T-cell (primary cell): ENCODE results near the gene PSORS1C1. TPM values are rescaled to one million over a fixed set of nuclear protein-coding genes. Genes with fewer than 3 reads are reported as not detected.

Experiments
- ATAC-seq, 4 experiments: fragments of 200-7000 bp in 3 of 4; fragments of 150-1000 bp in 1 of 4; cut with Tn5 transposase; replicated peaks in 1 of 4; 1 replicate in 3 of 4; 2 replicates in 1 of 4; pipeline ENCODE4 v1.10.0; 2021; ENCODE audit warnings: moderate library complexity in 3 of 4, mild to moderate bottlenecking in 2 of 4, moderate number of reproducible peaks in 1 of 4
- CTCF ChIA-PET, 2 donors: fragments of 300-600 bp; sonication (Branson Sonifier 250); formaldehyde crosslinking; loops; one replicate each; lab custom pipeline; 2022; ENCODE audit warnings: antibody characterized with exemption in 2 of 2; lab: Charles Lee
- POLR2A ChIA-PET, 2 donors: fragments of 300-600 bp; sonication (Branson Sonifier 250); formaldehyde crosslinking; loops; one replicate each; lab custom pipeline; 2022; ENCODE audit warnings: antibody characterized with exemption in 2 of 2; lab: Charles Lee
- DNase-seq, 35 experiments: peaks; one replicate each; pipeline versions ENCODE4 v3.0.0 to v3.0.0-alpha.2; 2013 to 2023
- H3K27ac ChIP-seq: one replicate; pipeline ENCODE4 v1.5.1; 2013; ENCODE audit warnings: low read length
- H3K27me3 ChIP-seq, 2 experiments: replicated peaks in 1 of 2; 1 replicate in 1 of 2; 2 replicates in 1 of 2; pipeline versions ENCODE4 v1.6.1 to v1.7.0; 2013; ENCODE audit warnings: low read length in 1 of 2, mixed read lengths in 1 of 2; ENCODE audit not compliant: control insufficient read depth in 2 of 2, insufficient read depth in 2 of 2; ENCODE audit errors: extremely low read depth in 1 of 2
- H3K36me3 ChIP-seq, 2 donors: 1 replicate in 1 of 2; 2 replicates in 1 of 2; pipeline versions ENCODE4 v1.6.1 to v1.7.0; 2013; ENCODE audit warnings: low read length in 1 of 2; ENCODE audit not compliant: control insufficient read depth in 2 of 2, insufficient read depth in 1 of 2; ENCODE audit errors: extremely low read depth in 1 of 2
- H3K4me1 ChIP-seq, 2 experiments: 1 replicate in 1 of 2; 2 replicates in 1 of 2; pipeline versions ENCODE4 v1.6.1 to v1.7.0; 2013; ENCODE audit warnings: low read length in 2 of 2, mixed read lengths in 1 of 2; ENCODE audit not compliant: insufficient read depth in 2 of 2, control insufficient read depth in 1 of 2; ENCODE audit errors: extremely low read depth in 1 of 2
- H3K4me3 ChIP-seq, 2 donors: 1 replicate in 1 of 2; 2 replicates in 1 of 2; pipeline versions ENCODE4 v1.5.1 to v1.7.0; 2013; ENCODE audit warnings: mild to moderate bottlenecking in 2 of 2, low read length in 1 of 2, moderate library complexity in 1 of 2; ENCODE audit not compliant: control insufficient read depth in 1 of 2; ENCODE audit errors: extremely low read depth in 1 of 2
- H3K9me3 ChIP-seq: 2 replicates; pipeline ENCODE4 v1.7.0; 2013
- H3K27ac Mint-ChIP-seq, 2 donors: one replicate each; pipeline ENCODE4 v1.8.0; 2020 to 2021; ENCODE audit warnings: mild to moderate bottlenecking in 2 of 2, mixed read lengths in 2 of 2
- H3K27me3 Mint-ChIP-seq, 2 donors: one replicate each; pipeline ENCODE4 v1.8.0; 2021 to 2022; ENCODE audit warnings: mixed read lengths in 2 of 2
- H3K36me3 Mint-ChIP-seq: one replicate; pipeline ENCODE4 v1.8.0; 2021; ENCODE audit warnings: mixed read lengths
- H3K4me1 Mint-ChIP-seq, 3 donors: one replicate each; pipeline ENCODE4 v1.8.0; 2020 to 2022; ENCODE audit warnings: mixed read lengths in 3 of 3, mild to moderate bottlenecking in 1 of 3
- H3K4me3 Mint-ChIP-seq, 3 donors: one replicate each; pipeline ENCODE4 v1.8.0; 2020 to 2022; ENCODE audit warnings: mild to moderate bottlenecking in 3 of 3, mixed read lengths in 3 of 3, moderate library complexity in 3 of 3
- H3K9me3 Mint-ChIP-seq, 3 donors: one replicate each; pipeline ENCODE4 v1.8.0; 2020 to 2022; ENCODE audit warnings: mixed read lengths in 3 of 3
- WGBS: methylation state at CpG from one replicate; pipeline ENCODE4 v1.1.5; 2013; ENCODE audit warnings: missing lambda C conversion rate; ENCODE audit not compliant: insufficient coverage; 5-methylcytosine and 5-hydroxymethylcytosine counted together
- total RNA-seq, 35 experiments: library from RNA in 6 of 35; stranded (reverse) in 6 of 35; fragments of 120-200 nt in 1 of 35; gene quantifications; one replicate each; pipeline versions ENCODE4 v1.2.1 to v1.2.4 and lab custom pipeline; 2013 to 2026

PSORS1C1 gene
- total RNA-seq, 5 donors from 2014 or later (not counting 1 experiment from before 2014, with no cell fraction given), result not detected

- no peaks in the 10 kb centered on the region for H3K36me3 ChIP-seq
- Mint-ChIP-seq H3K4me1 (no peaks in the 10 kb centered on the region), H3K36me3 (no peaks in the 10 kb centered on the region), H3K27me3 (peaks cover 0 to 11% of the 10 kb centered on the region in 2 donors), H3K9me3 (no peaks in the 10 kb centered on the region), H3K4me3 (no peak overlapping the region), H3K27ac (no peak overlapping the region)
- no peaks in the 10 kb centered on the region for H3K4me1 ChIP-seq
- no peaks in the 10 kb centered on the region for H3K9me3 ChIP-seq
- WGBS, result 80% methylated on average over 7 of the region's 12 CpGs
- ATAC-seq, result no peak
- CTCF ChIA-PET, result interaction anchor here in 1 of 2 donors (0.5 kb wide), 1 partner anchor 16 kb away, joined by 3 read pairs; no protein-coding TSS in a partner anchor
- H3K27me3 ChIP-seq, result peaks cover 0 to 32% of the 10 kb centered on the region in 2 experiments
- no peak overlapping the region for H3K4me3 ChIP-seq
- DNase-seq, result no peak
- POLR2A ChIA-PET, result no interaction called here
- H3K27ac ChIP-seq, result no peak overlapping the region
These were observed 6.7 kb downstream of the PSORS1C1 start for GRCh38 chr6:31121131-31121790.

GRCh38 chr6:31122791-31123706 lies 8.4 kb downstream of the PSORS1C1 start:
- no peaks in the 10 kb centered on the region for H3K36me3 Mint-ChIP-seq
- H3K4me3 Mint-ChIP-seq, result no peak overlapping the region
- no peak overlapping the region for H3K27ac Mint-ChIP-seq
- no peaks in the 10 kb centered on the region for H3K9me3 ChIP-seq
- peaks cover 0 to 3% of the 10 kb centered on the region in 2 experiments for H3K4me1 ChIP-seq
- H3K27me3 Mint-ChIP-seq, result peaks cover 2 to 9% of the 10 kb centered on the region in 2 donors
- peaks cover 0 to 32% of the 10 kb centered on the region in 2 experiments for H3K27me3 ChIP-seq
- ATAC-seq, result no peak
- peaks cover 3 to 4% (median 4%) of the 10 kb centered on the region in 3 donors for H3K4me1 Mint-ChIP-seq
- no peaks in the 10 kb centered on the region for H3K36me3 ChIP-seq
- H3K9me3 Mint-ChIP-seq, result no peaks in the 10 kb centered on the region
- DNase-seq, result no peak
- ChIA-PET POLR2A (no interaction called here), CTCF (no interaction called here)
- H3K4me3 ChIP-seq, result no peak overlapping the region
- WGBS, result 65% methylated on average over 10 of the region's 16 CpGs
- no peak overlapping the region for H3K27ac ChIP-seq

GRCh38 chr6:31125162-31125561 lies 10.6 kb downstream of the PSORS1C1 start:
- Histone ChIP-seq H3K27ac (no peak overlapping the region), H3K36me3 (no peaks in the 10 kb centered on the region), H3K4me1 (peaks cover 0 to 3% of the 10 kb centered on the region in 2 experiments), H3K9me3 (no peaks in the 10 kb centered on the region), H3K27me3 (peaks cover 0 to 28% of the 10 kb centered on the region in 2 experiments), H3K4me3 (no peak overlapping the region)
- ATAC-seq (no peak), DNase-seq (no peak)
- whole genome bisulfite sequencing, result 83% methylated on average over 1 of the region's 8 CpGs
- peaks cover 5 to 10% of the 10 kb centered on the region in 2 donors for H3K27me3 Mint-ChIP-seq
- H3K4me1 Mint-ChIP-seq, result peaks cover 6% of the 10 kb centered on the region in 3 donors
- H3K27ac Mint-ChIP-seq, result no peak overlapping the region
- CTCF ChIA-PET, result interaction anchor here (0.6 to 1.0 kb wide), 3 partner anchors 10 to 433 kb away, joined by 3 to 4 read pairs (median 3); no protein-coding TSS in a partner anchor
- POLR2A ChIA-PET, result no interaction called here
- no peak overlapping the region for H3K4me3 Mint-ChIP-seq
- no peaks in the 10 kb centered on the region for H3K9me3 Mint-ChIP-seq
- no peaks in the 10 kb centered on the region for H3K36me3 Mint-ChIP-seq

DNA sequence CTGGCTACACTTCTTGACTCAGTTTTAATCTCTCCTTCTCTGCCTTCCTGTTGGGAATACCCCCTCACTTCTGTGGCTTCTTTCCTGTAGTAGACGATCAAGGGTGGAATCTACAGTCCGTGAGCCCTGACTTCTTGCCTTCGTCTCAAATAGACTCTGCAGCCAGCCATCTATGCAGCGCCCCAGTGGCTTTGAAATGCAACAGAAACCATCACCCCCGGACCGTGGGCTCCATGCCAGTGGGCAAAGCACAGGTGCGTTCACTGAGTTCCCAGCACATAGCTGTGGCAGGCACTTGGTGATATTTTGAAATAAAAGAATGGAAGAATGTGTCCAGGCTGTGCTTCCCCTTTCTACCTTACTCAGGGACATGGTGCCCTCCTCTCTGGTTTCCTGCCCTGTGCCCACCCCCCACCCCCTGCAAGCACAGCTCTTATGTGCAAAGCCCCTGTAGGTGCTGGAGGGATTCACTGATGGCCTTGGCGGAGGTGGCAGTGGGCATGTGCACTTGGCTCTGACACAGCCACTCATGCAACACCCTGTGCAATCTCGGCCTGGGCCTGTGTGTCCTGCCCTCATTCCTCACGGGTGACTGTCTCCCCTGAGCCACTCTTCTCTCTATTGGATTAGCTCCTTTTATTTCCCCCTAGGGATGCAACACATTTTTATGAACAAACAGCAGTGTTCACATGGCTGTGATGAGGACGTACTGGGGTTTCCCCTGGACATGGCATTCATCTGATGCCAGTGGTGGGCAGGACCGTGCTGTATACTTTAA lies 11.2 kb downstream of the PSORS1C1 start:
- 67% methylated on average over 10 of the region's 12 CpGs for WGBS
- H3K27me3 ChIP-seq, result peaks cover 0 to 23% of the 10 kb centered on the region in 2 experiments
- peaks cover 0 to 3% of the 10 kb centered on the region in 2 experiments for H3K4me1 ChIP-seq
- Mint-ChIP-seq H3K9me3 (no peaks in the 10 kb centered on the region), H3K4me1 (peaks cover 6% of the 10 kb centered on the region in 3 donors), H3K4me3 (no peak overlapping the region), H3K27ac (no peak overlapping the region), H3K27me3 (peaks cover 5 to 10% of the 10 kb centered on the region in 2 donors), H3K36me3 (no peaks in the 10 kb centered on the region)
- H3K9me3 ChIP-seq, result no peaks in the 10 kb centered on the region
- DNase-seq, result no peak
- H3K27ac ChIP-seq, result no peak overlapping the region
- ATAC-seq, result no peak
- no peak overlapping the region for H3K4me3 ChIP-seq
- CTCF ChIA-PET, result interaction anchor here in 1 of 2 donors (0.6 kb wide), 2 partner anchors 256 to 724 kb away, joined by 3 to 5 read pairs; no protein-coding TSS in a partner anchor
- POLR2A ChIA-PET, result no interaction called here
- H3K36me3 ChIP-seq, result no peaks in the 10 kb centered on the region

- WGBS, result 62% methylated on average over 9 of the region's 16 CpGs
- Mint-ChIP-seq H3K27me3 (peaks cover 5 to 9% of the 10 kb centered on the region in 2 donors), H3K36me3 (no peaks in the 10 kb centered on the region), H3K4me1 (peaks cover 6% of the 10 kb centered on the region in 3 donors), H3K27ac (no peak overlapping the region), H3K4me3 (no peak overlapping the region), H3K9me3 (no peaks in the 10 kb centered on the region)
- POLR2A ChIA-PET, result interaction anchor here in 1 of 2 donors (0.6 kb wide), 1 partner anchor 11 kb away, joined by 3 read pairs; no protein-coding TSS in a partner anchor
- Histone ChIP-seq H3K36me3 (no peaks in the 10 kb centered on the region), H3K4me1 (peaks cover 0 to 3% of the 10 kb centered on the region in 2 experiments), H3K4me3 (no peak overlapping the region), H3K9me3 (no peaks in the 10 kb centered on the region), H3K27me3 (peaks cover 0 to 18% of the 10 kb centered on the region in 2 experiments), H3K27ac (no peak overlapping the region)
- no peak for DNase-seq
- CTCF ChIA-PET, result interaction anchor here in 1 of 2 donors (0.6 to 1.1 kb wide), 2 partner anchors 9 to 723 kb away, joined by 3 to 5 read pairs; no protein-coding TSS in a partner anchor
- no peak for ATAC-seq
These were observed 12.0 kb downstream of the PSORS1C1 start for GRCh38 chr6:31126396-31127175.
